SK-N-MC (cell line): ENCODE data around the gene ANGEL1.

Experiments
- DNase-seq: peaks from one replicate; pipeline ENCODE4 v3.0.0-alpha.2; 2011; ENCODE audit warnings: low read depth, low spot score
- H3K27ac ChIP-seq: fragments of 200-600 bp; sonication (generic); 2 replicates; pipeline ENCODE4 v1.5.1; 2016; ENCODE audit warnings: mixed run types
- H3K36me3 ChIP-seq: fragments of 200-600 bp; sonication (generic); 2 replicates; pipeline ENCODE4 v1.6.1; 2017; ENCODE audit warnings: antibody characterized with exemption, low read length, mixed read lengths; ENCODE audit not compliant: insufficient read depth
- H3K4me3 ChIP-seq: fragments of 200-600 bp; sonication (generic); 2 replicates; pipeline ENCODE4 v1.5.1; 2016
- H3K9ac ChIP-seq: fragments of 200-600 bp; sonication (generic); 2 replicates; pipeline ENCODE4 v1.8.0; 2017; ENCODE audit warnings: mixed run types, mixed read lengths; ENCODE audit not compliant: insufficient read length
- H3K9me3 ChIP-seq: fragments of 200-600 bp; sonication (generic); 2 replicates; pipeline ENCODE4 v1.6.1; 2017; ENCODE audit warnings: low read depth, mild to moderate bottlenecking, antibody characterized with exemption, low read length, moderate library complexity, mixed read lengths
- EZH2 ChIP-seq: fragments of 200-600 bp; sonication (generic); IDR thresholded peaks from one replicate; pipeline ENCODE4 v1.6.1; 2017; ENCODE audit warnings: antibody characterized with exemption
- FOXP2 ChIP-seq: optimal IDR thresholded peaks from 2 replicates; pipeline ENCODE3; 2011; ENCODE audit warnings: mild to moderate bottlenecking, moderate library complexity; ENCODE audit not compliant: insufficient read depth; ENCODE audit errors: extremely low read length, control extremely low read depth
- POLR2AphosphoS5 ChIP-seq: IDR thresholded peaks from 2 replicates; pipeline ENCODE4 v1.6.1; 2012; ENCODE audit warnings: mild to moderate bottlenecking, low read depth, low read length, borderline replicate concordance

Gene ANGEL1

DNA sequence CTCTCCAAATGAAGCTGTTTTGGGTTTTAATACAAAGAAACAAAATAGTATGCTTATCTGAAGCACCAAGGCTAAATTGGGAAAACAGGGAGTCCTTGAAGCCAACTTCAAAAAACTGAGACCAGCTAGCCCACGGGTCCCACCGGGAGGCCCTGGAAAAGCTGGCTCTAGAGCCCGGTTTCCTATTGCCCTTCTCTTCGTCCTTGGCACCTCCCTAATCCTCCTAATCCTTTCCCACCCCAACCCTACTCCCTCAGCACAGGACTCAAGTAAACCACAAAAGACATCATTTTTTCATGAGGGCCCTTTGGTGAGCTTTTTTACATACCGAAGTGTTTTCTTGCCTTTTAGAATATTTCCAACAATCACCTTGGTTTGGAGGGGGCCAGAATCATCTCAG, 24.8 kb upstream of the ANGEL1 start:
- Histone ChIP-seq H3K36me3 (no peaks in the 10 kb centered on the region), H3K27ac (no peak overlapping the region), H3K4me3 (no peak overlapping the region), H3K9ac (no peak overlapping the region), H3K9me3 (no peaks in the 10 kb centered on the region)
- TF ChIP-seq POLR2AphosphoS5 (no peak), EZH2 (no peak), FOXP2 (no peak)
- no peak for DNase-seq

GRCh38 chr14:76836029-76836630, 23.4 kb upstream of the ANGEL1 start:
- Histone ChIP-seq H3K27ac (no peak overlapping the region), H3K9me3 (no peaks in the 10 kb centered on the region), H3K4me3 (no peak overlapping the region), H3K9ac (no peak overlapping the region), H3K36me3 (no peaks in the 10 kb centered on the region)
- DNase-seq = no peak
- TF ChIP-seq POLR2AphosphoS5 (no peak), EZH2 (no peak), FOXP2 (no peak)

DNA sequence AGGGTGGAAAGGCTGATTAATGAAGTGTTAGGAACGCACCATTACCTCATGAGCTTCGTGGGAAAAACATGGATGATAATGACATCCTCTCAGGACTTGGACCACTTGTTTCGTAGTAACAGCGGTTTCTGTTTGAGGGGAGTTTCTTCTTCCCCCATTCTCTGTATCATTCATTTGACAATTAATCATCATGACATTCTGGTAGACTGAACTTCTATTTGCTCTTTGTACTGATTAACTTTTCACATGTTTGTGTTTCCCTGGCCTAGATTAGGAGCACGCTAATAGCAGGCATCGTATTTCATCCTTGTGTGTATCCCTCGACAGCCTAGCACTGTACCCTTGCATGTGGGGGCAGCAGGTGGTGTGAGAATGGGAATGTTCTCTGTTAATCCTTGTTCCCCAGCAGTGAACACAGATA, 21.6 kb upstream of the ANGEL1 start:
- H3K36me3 ChIP-seq = no peaks in the 10 kb centered on the region
- no peak for DNase-seq
- H3K4me3 ChIP-seq = no peak overlapping the region
- H3K9ac ChIP-seq = no peak overlapping the region
- H3K27ac ChIP-seq = no peak overlapping the region
- no peak for TF ChIP-seq EZH2
- no peak for TF ChIP-seq FOXP2
- no peak for TF ChIP-seq POLR2AphosphoS5
- no peaks in the 10 kb centered on the region for H3K9me3 ChIP-seq

DNA sequence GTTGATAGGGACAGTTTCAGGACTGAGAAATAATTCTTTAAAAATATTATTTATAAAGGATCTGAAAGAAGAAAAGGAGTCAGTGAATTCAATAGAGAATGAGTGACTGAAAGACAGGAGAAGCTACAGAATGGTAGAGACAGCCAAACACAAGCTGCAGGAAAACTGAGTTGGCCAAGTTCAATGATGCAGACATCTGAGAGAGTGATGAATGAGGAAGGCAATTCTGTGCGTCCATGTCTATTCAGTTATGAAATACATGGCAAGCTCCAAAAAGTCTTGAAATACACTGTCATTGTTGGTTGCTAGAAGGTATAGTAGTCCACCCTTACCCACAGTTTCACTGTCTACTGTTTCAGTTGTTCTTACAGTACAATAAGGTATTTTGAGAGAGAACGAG, 20.3 kb upstream of the ANGEL1 start:
- TF ChIP-seq FOXP2 (no peak), EZH2 (no peak), POLR2AphosphoS5 (no peak)
- H3K27ac ChIP-seq = no peak overlapping the region
- no peak overlapping the region for H3K9ac ChIP-seq
- H3K9me3 ChIP-seq = no peaks in the 10 kb centered on the region
- no peak for DNase-seq
- H3K36me3 ChIP-seq = no peaks in the 10 kb centered on the region
- H3K4me3 ChIP-seq = no peak overlapping the region

GRCh38 chr14:76832503-76832988, 19.9 kb upstream of the ANGEL1 start:
- DNase-seq = no peak
- no peak overlapping the region for H3K27ac ChIP-seq
- H3K9me3 ChIP-seq = no peaks in the 10 kb centered on the region
- H3K9ac ChIP-seq = no peak overlapping the region
- no peak overlapping the region for H3K4me3 ChIP-seq
- no peaks in the 10 kb centered on the region for H3K36me3 ChIP-seq
- TF ChIP-seq EZH2 (no peak), FOXP2 (no peak), POLR2AphosphoS5 (no peak)

GRCh38 chr14:76830556-76830955, 17.9 kb upstream of the ANGEL1 start:
- Histone ChIP-seq H3K9ac (no peak overlapping the region), H3K9me3 (no peaks in the 10 kb centered on the region), H3K36me3 (no peaks in the 10 kb centered on the region), H3K4me3 (no peak overlapping the region), H3K27ac (no peak overlapping the region)
- TF ChIP-seq EZH2 (no peak), FOXP2 (no peak)
- no peak for DNase-seq

DNA sequence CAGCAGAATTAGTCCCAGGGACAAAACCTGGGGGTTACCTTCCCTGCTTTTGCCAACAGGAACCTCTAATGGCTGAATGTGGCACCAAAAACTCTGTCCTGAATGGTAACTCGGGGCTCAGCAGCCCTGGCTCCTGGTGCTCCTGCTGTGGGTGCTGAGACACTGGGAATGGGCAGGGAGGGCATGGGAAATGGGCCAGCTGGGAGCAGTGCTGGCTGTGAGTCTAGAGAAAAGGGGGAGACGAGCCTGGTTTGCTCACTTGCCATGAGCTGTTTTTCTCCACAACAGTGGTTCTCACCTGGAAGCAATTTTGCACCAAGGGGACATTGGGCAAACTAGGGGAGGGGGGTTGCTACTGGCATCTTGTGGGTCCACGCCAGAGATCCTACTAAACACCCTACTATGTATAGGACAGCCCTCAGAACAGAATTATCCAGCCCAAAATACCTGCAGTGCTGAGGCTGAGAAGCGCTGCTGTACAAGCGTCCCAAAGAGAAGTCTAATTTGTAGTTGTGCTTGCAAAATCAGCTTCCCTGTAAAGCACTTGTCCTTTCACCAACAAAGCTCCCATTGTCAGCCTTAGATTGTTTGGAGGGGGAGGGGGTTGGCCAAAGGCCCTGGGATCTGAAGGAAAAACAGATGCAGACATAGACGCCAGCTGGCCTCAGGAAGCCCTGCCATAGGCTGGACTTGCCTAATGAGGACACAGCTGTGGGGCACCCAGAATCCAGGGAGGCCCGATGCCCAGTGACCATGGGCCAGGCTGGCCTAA, 17.2 kb upstream of the ANGEL1 start:
- TF ChIP-seq POLR2AphosphoS5 (no peak), FOXP2 (no peak), EZH2 (no peak)
- Histone ChIP-seq H3K9me3 (no peaks in the 10 kb centered on the region), H3K9ac (no peak overlapping the region), H3K4me3 (no peak overlapping the region), H3K36me3 (no peaks in the 10 kb centered on the region), H3K27ac (no peak overlapping the region)
- DNase-seq = no peak

DNA sequence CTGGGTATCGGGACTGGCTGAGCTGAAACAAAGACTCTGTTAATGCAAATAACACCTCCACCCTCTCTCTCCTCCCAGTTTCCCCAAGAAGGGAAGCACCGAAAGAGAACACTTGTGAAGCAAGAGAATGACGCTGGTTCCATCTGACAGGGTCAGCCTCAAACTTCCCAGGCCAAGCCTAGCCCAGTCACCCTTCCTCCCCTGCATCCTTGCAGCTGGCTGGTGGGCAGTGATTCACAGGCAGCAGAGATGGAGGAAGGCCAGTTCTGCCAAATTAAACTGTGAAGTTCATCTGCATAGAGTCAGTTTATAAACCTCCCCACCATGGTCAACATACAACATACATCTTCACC, 16.3 kb upstream of the ANGEL1 start:
- DNase-seq = no peak
- Histone ChIP-seq H3K4me3 (no peak overlapping the region), H3K36me3 (no peaks in the 10 kb centered on the region), H3K9me3 (no peaks in the 10 kb centered on the region), H3K9ac (no peak overlapping the region), H3K27ac (no peak overlapping the region)
- TF ChIP-seq FOXP2 = no peak
- TF ChIP-seq POLR2AphosphoS5 = no peak
- TF ChIP-seq EZH2 = no peak

DNA sequence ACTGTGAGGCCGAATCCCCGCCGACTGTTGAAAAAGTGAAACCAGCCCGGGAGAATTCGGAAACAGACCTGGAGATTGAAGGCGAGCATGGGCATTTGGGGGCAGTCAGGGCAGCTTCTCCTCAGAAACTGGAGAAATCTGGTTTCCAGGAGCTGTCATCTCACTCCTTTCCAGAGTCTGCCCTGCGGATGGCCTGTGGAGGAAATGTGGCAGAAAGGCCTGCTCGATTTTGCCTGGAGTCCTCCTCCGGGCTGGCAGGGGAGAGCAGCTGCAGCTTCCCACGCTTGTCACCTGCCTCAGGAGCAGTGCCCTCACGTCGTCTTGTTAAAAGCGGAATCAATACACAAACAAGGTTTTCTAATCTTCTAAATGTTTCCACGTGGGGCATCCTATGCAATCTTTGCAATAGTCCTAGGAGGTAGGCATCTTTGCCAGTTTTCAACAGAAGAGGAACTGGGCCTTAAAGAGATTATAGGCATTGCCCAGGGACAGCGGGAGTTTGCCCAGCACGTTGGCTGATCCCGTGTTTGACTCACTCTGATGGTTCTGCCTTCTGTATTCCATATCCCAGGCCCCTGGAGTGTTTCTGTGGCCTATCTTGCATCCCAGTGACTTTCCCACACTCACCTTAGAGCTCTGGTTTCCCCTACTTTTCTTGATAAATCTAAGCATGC, 15.8 kb upstream of the ANGEL1 start:
- Histone ChIP-seq H3K27ac (no peak overlapping the region), H3K4me3 (no peak overlapping the region), H3K9ac (no peak overlapping the region), H3K36me3 (no peaks in the 10 kb centered on the region), H3K9me3 (no peaks in the 10 kb centered on the region)
- DNase-seq = no peak
- TF ChIP-seq EZH2 = no peak
- TF ChIP-seq FOXP2 = no peak
- no peak for TF ChIP-seq POLR2AphosphoS5
